Measurements from ENCODE around the gene VAMP4. TPM values are rescaled to one million over a fixed set of nuclear protein-coding genes. Genes with fewer than 3 reads are reported as not detected.
"Not testable (repeated sequence)": the region's sequence is repeated elsewhere in the genome, so short reads cannot be mapped to it uniquely, and the experiment has no call there.

VAMP4 gene
- polyA plus RNA-seq, 5 donors = 13.5 to 22.4 (median 19.7) TPM

- no peak for DNase-seq
These were observed 12.0 kb upstream of the VAMP4 start for GRCh38 chr1:171753685-171754352.

GRCh38 chr1:171753182-171753581, 11.3 kb upstream of the VAMP4 start:
- DNase-seq = no peak

- no peak for DNase-seq
These were observed 9.4 kb upstream of the VAMP4 start for GRCh38 chr1:171751221-171751620.

- no peak for DNase-seq
These were observed 6.8 kb upstream of the VAMP4 start for GRCh38 chr1:171748651-171749050.

- DNase-seq = no peak
These were observed 3.1 kb upstream of the VAMP4 start for GRCh38 chr1:171744986-171745385.

GRCh38 chr1:171743081-171743870, 1.4 kb upstream of the VAMP4 start:
- peak; percentile 25 to 45 for DNase-seq

GRCh38 chr1:171742577-171742922, 685 bp upstream of the VAMP4 start:
- DNase-seq = peak in 1 of 2 donors; percentile 53

GRCh38 chr1:171740987-171741871, 636 bp downstream of the VAMP4 start:
- DNase-seq = peak in 1 of 2 donors; percentile 27

- DNase-seq = no peak
These were observed 1.5 kb downstream of the VAMP4 start for GRCh38 chr1:171740356-171740863.

- no peak for DNase-seq
These were observed 2.2 kb downstream of the VAMP4 start for GRCh38 chr1:171739656-171740055.

- no peak for DNase-seq
These were observed 3.0 kb downstream of the VAMP4 start for GRCh38 chr1:171738911-171739310.

GRCh38 chr1:171736196-171736595, 5.7 kb downstream of the VAMP4 start:
- DNase-seq = no peak

- DNase-seq = no peak
These were observed 11.8 kb downstream of the VAMP4 start for GRCh38 chr1:171730052-171730451.

- no peak for DNase-seq
These were observed 14.1 kb downstream of the VAMP4 start for GRCh38 chr1:171727778-171728177.

GRCh38 chr1:171723180-171723579, 18.7 kb downstream of the VAMP4 start:
- not testable (repeated sequence) for DNase-seq

GRCh38 chr1:171718848-171719247, 23.0 kb downstream of the VAMP4 start:
- DNase-seq = no peak

- no peak for DNase-seq
These were observed 23.6 kb downstream of the VAMP4 start for GRCh38 chr1:171718216-171718615.

- no peak for DNase-seq
These were observed 24.7 kb downstream of the VAMP4 start for GRCh38 chr1:171717062-171717718.

GRCh38 chr1:171716616-171717015, 25.2 kb downstream of the VAMP4 start:
- no peak for DNase-seq

GRCh38 chr1:171715813-171716251, 26.0 kb downstream of the VAMP4 start:
- DNase-seq = peak; percentile 5 to 19

GRCh38 chr1:171712341-171712740, 29.5 kb downstream of the VAMP4 start:
- DNase-seq = no peak

- DNase-seq = no peak
These were observed 30.2 kb downstream of the VAMP4 start for GRCh38 chr1:171711643-171712042.

All from right lung (tissue), 5 donors.